IMR-90 (cell line): ENCODE measurements around the gene AKAP13. TPM values are rescaled to one million over a fixed set of nuclear protein-coding genes. Genes with fewer than 3 reads are reported as not detected.

Source experiments
- ATAC-seq: fragments of 200-7000 bp; cut with Tn5 transposase; 2 replicates; pipeline ENCODE4 v1.9.1; 2020; ENCODE audit warnings: low read depth, mild to moderate bottlenecking, moderate library complexity
- BruUV-seq: library from RNA; stranded (reverse); fragments of 400-500 nt; replicated peaks from 2 replicates; lab custom pipeline; 2021; lab: Mats Ljungman, UMichigan
- CTCF ChIA-PET: fragments of 300-600 bp; formaldehyde crosslinking; extraction: SDS; loops from one replicate; lab custom pipeline; 2021; ENCODE audit warnings: antibody characterized with exemption; lab: Yijun Ruan, JAX
- POLR2A ChIA-PET: fragments of 300-600 bp; sonication (Branson Sonifier 250); formaldehyde crosslinking; loops from one replicate; lab custom pipeline; 2022; ENCODE audit warnings: antibody characterized with exemption; ENCODE audit not compliant: unreplicated experiment; lab: Charles Lee
- DNase-seq: peaks from one replicate; pipeline ENCODE4 v3.0.0; 2013
- H2AFZ ChIP-seq: replicated peaks from 2 replicates; pipeline ENCODE3; 2013; ENCODE audit warnings: low read length, mild to moderate bottlenecking; ENCODE audit not compliant: poor library complexity
- H2AK5ac ChIP-seq: 2 replicates; pipeline ENCODE4 v1.6.1; 2013; ENCODE audit warnings: low read depth, low read length, inconsistent platforms
- H2AK9ac ChIP-seq: replicated peaks from 2 replicates; pipeline ENCODE3; 2013; ENCODE audit warnings: mild to moderate bottlenecking, low read depth, low read length, moderate library complexity; ENCODE audit not compliant: poor library complexity
- H2BK120ac ChIP-seq: 2 replicates; pipeline ENCODE4 v1.6.1; 2013; ENCODE audit warnings: low read depth, low read length, inconsistent platforms
- H2BK15ac ChIP-seq: 3 replicates; pipeline ENCODE4 v1.6.1; 2013; ENCODE audit warnings: low read depth, low read length, inconsistent platforms
- H2BK20ac ChIP-seq: 2 replicates; pipeline ENCODE4 v1.6.1; 2013; ENCODE audit warnings: low read depth, mild to moderate bottlenecking, inconsistent platforms, low read length, moderate library complexity
- H2BK5ac ChIP-seq: 2 replicates; pipeline ENCODE4 v1.6.1; 2013; ENCODE audit warnings: mild to moderate bottlenecking, low read depth, low read length, inconsistent platforms; ENCODE audit not compliant: poor library complexity, severe bottlenecking
- H3K14ac ChIP-seq: replicated peaks from 2 replicates; pipeline ENCODE4 v1.6.1; 2013; ENCODE audit warnings: low read depth, low read length, inconsistent platforms
- H3K18ac ChIP-seq: 2 replicates; pipeline ENCODE4 v1.6.1; 2013; ENCODE audit warnings: low read depth, low read length, control low read depth
- H3K23ac ChIP-seq: 2 replicates; pipeline ENCODE4 v1.6.1; 2013; ENCODE audit warnings: low read depth, low read length, inconsistent platforms
- H3K27ac ChIP-seq: 2 replicates; pipeline ENCODE4 v1.5.1; 2013; ENCODE audit warnings: mild to moderate bottlenecking, control low read depth, low read length; ENCODE audit not compliant: insufficient read depth
- H3K27me3 ChIP-seq: 2 replicates; pipeline ENCODE4 v1.6.1; 2013; ENCODE audit warnings: low read length; ENCODE audit not compliant: control insufficient read depth, insufficient read depth
- H3K36me3 ChIP-seq: 2 replicates; pipeline ENCODE4 v1.6.1; 2013; ENCODE audit warnings: low read length, mixed read lengths; ENCODE audit not compliant: control insufficient read depth, insufficient read depth
- H3K4ac ChIP-seq: 2 replicates; pipeline ENCODE4 v1.6.1; 2013; ENCODE audit warnings: low read depth, low read length, inconsistent platforms
- H3K4me1 ChIP-seq: 2 replicates; pipeline ENCODE4 v1.6.1; 2013; ENCODE audit warnings: low read length, mixed read lengths; ENCODE audit not compliant: control insufficient read depth, insufficient read depth
- H3K4me2 ChIP-seq: 2 replicates; pipeline ENCODE4 v1.6.1; 2013; ENCODE audit warnings: low read depth, mild to moderate bottlenecking, control low read depth, low read length, moderate library complexity
- H3K4me3 ChIP-seq: 2 replicates; pipeline ENCODE4 v1.5.1; 2013; ENCODE audit warnings: low read depth, mild to moderate bottlenecking, control low read depth, low read length, moderate library complexity; ENCODE audit not compliant: insufficient read depth
- H3K56ac ChIP-seq: 2 replicates; pipeline ENCODE4 v1.6.1; 2013; ENCODE audit warnings: low read length, inconsistent platforms; ENCODE audit not compliant: insufficient read depth; ENCODE audit errors: extremely low read depth
- H3K79me1 ChIP-seq, 2 experiments: 2 replicates each; pipeline ENCODE4 v1.6.1; 2013; ENCODE audit warnings: low read length in 2 of 2, inconsistent platforms in 1 of 2, low read depth in 1 of 2
- H3K9ac ChIP-seq: 2 replicates; pipeline ENCODE4 v1.6.1; 2013; ENCODE audit warnings: low read depth, low read length, control low read depth
- H3K9me1 ChIP-seq: 2 replicates; pipeline ENCODE4 v1.6.1; 2013; ENCODE audit warnings: low read length, inconsistent platforms; ENCODE audit not compliant: insufficient read depth
- H3K9me3 ChIP-seq: 2 replicates; pipeline ENCODE4 v1.6.1; 2013; ENCODE audit warnings: low read length; ENCODE audit not compliant: control insufficient read depth, insufficient read depth
- H4K20me1 ChIP-seq: 2 replicates; pipeline ENCODE4 v1.6.1; 2013; ENCODE audit warnings: low read length, inconsistent platforms; ENCODE audit not compliant: insufficient read depth
- H4K5ac ChIP-seq: 2 replicates; pipeline ENCODE4 v1.6.1; 2013; ENCODE audit warnings: mild to moderate bottlenecking, low read depth, low read length, control low read depth
- H4K8ac ChIP-seq, 2 experiments: 2 replicates each; pipeline ENCODE4 v1.6.1; 2013; ENCODE audit warnings: low read depth in 2 of 2, low read length in 2 of 2, control low read depth in 1 of 2, inconsistent platforms in 1 of 2
- H4K91ac ChIP-seq: 2 replicates; pipeline ENCODE4 v1.6.1; 2013; ENCODE audit warnings: low read depth, low read length, inconsistent platforms; ENCODE audit not compliant: insufficient read depth
- BHLHE40 ChIP-seq: fragments of 150-350 bp; IDR thresholded peaks from 2 replicates; pipeline ENCODE4 v1.6.1; 2016; ENCODE audit warnings: mild to moderate bottlenecking, low read depth, low read length
- CEBPB ChIP-seq: IDR thresholded peaks from 2 replicates; pipeline ENCODE4 v1.6.1; 2012; ENCODE audit warnings: low read depth, low read length, improper control_type of control experiment
- CHD1 ChIP-seq: IDR thresholded peaks from 2 replicates; pipeline ENCODE4 v1.6.1; 2012; ENCODE audit warnings: low read depth, low read length, improper control_type of control experiment
- FOS ChIP-seq: fragments of 150-350 bp; IDR thresholded peaks from 2 replicates; pipeline ENCODE4 v1.6.1; 2016; ENCODE audit warnings: low read depth, low read length
- MAZ ChIP-seq: IDR thresholded peaks from 2 replicates; pipeline ENCODE4 v1.6.1; 2012; ENCODE audit warnings: low read depth, mild to moderate bottlenecking, low read length, improper control_type of control experiment, moderate library complexity, borderline replicate concordance
- MXI1 ChIP-seq: IDR thresholded peaks from 2 replicates; pipeline ENCODE4 v1.6.1; 2012; ENCODE audit warnings: low read depth, mild to moderate bottlenecking, low read length, moderate library complexity, borderline replicate concordance
- NFE2L2 ChIP-seq: fragments of 150-350 bp; IDR thresholded peaks from 2 replicates; pipeline ENCODE4 v1.6.1; 2016; ENCODE audit warnings: low read depth, mild to moderate bottlenecking, low read length
- POLR2A ChIP-seq: IDR thresholded peaks from 2 replicates; pipeline ENCODE4 v1.6.1; 2012; ENCODE audit warnings: mild to moderate bottlenecking, low read depth, low read length
- RAD21 ChIP-seq: IDR thresholded peaks from 2 replicates; pipeline ENCODE4 v1.6.1; 2012; ENCODE audit warnings: low read length, improper control_type of control experiment
- RCOR1 ChIP-seq: IDR thresholded peaks from 2 replicates; pipeline ENCODE4 v1.6.1; 2012; ENCODE audit warnings: mild to moderate bottlenecking, low read length, improper control_type of control experiment; ENCODE audit not compliant: insufficient replicate concordance
- RFX5 ChIP-seq: IDR thresholded peaks from 2 replicates; pipeline ENCODE4 v1.8.0; 2012; ENCODE audit warnings: low read depth, mild to moderate bottlenecking, low read length, moderate library complexity
- SMC3 ChIP-seq: fragments of 150-350 bp; IDR thresholded peaks from 2 replicates; pipeline ENCODE4 v1.6.1; 2016; ENCODE audit warnings: low read depth, mild to moderate bottlenecking, antibody characterized with exemption, low read length, moderate library complexity
- WGBS, 2 experiments: methylation state at CpG; one replicate each; pipeline versions ENCODE4 v1.1.5 to v1.1.7; 2013; ENCODE audit warnings: missing lambda C conversion rate in 2 of 2; ENCODE audit not compliant: insufficient read length in 1 of 2; ENCODE audit errors: extremely low coverage in 2 of 2; 5-methylcytosine and 5-hydroxymethylcytosine counted together
- dilution Hi-C: fragments of 300-500 bp; cut with HindIII; formaldehyde crosslinking; loops from one replicate; pipeline ENCODE4 v1.14.3; 2018; ENCODE audit warnings: low sequenced_read_pairs; ENCODE audit not compliant: unreplicated experiment
- in situ Hi-C: fragments of 300-500 bp; cut with MboI; formaldehyde crosslinking; loops from 3 replicates; pipeline ENCODE4 v1.14.3; 2019; ENCODE audit warnings: low sequenced_read_pairs, inconsistent platforms, mixed read lengths
- intact Hi-C: fragments of 100-400 bp; cut with micrococcal nuclease; formaldehyde crosslinking; loops from 2 replicates; pipeline ENCODE4 v1.10.0; 2022
- polyA plus RNA-seq, 3 experiments: library from polyadenylated mRNA; depleted of rRNA; stranded (reverse); fragments of >200 nt; gene quantifications; 2 replicates each; pipeline ENCODE4 v1.2.3, GENCODE V29; 2012; ENCODE audit warnings: low replicate concordance in 1 of 3
- total RNA-seq: library from RNA; depleted of rRNA; stranded (reverse); fragments of >200 nt; gene quantifications from 2 replicates; pipeline ENCODE4 v1.2.3, GENCODE V29; 2012
- TF ChIP-seq, protein P1 (sequence below): fragments of 150-350 bp; IDR thresholded peaks from 2 replicates; pipeline ENCODE4 v1.6.1; 2017; ENCODE audit warnings: mild to moderate bottlenecking, antibody characterized with exemption, low read length, low read depth
- TF ChIP-seq, protein P2 (sequence below): conservative IDR thresholded peaks from 2 replicates; pipeline ENCODE4 v1.5.1; 2012; ENCODE audit warnings: mild to moderate bottlenecking, low read depth, low read length, improper control_type of control experiment
- TF ChIP-seq, protein P3 (sequence below): fragments of 150-350 bp; IDR thresholded peaks from 2 replicates; pipeline ENCODE4 v1.6.1; 2016; ENCODE audit warnings: low read depth, mild to moderate bottlenecking, low read length, moderate library complexity, borderline replicate concordance

AKAP13 gene
- total and polyA plus RNA-seq, 2 of the 4 experiments (the other 2 are of a cell fraction), result 10.4 to 46.4 TPM

DNA sequence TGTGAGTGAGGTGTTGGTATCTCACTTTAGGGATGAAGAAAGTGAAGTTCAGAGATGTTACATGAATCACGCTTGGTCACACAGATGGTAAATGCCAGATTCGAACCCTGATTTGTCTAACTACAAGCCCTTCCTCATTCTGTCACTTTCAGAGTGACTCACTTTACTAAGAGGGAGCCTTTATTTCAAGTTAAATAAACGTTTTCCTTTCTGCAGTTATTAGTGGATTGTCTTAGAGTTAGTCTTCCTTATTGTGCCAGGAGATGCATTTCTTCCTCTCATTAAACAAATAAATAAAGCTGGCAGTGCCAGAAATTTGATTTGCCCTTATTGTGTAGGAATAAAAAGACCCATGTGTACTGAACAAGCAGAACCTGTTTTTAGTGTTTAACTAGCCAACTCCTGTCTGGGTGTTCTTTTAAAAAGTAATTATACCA is 162.5 kb downstream of the AKAP13 start:
- TF ChIP-seq MXI1, result no peak
- TF ChIP-seq MAZ, result no peak
- no peak for TF ChIP-seq RCOR1
- no peak for TF ChIP-seq SMC3
- no peak for TF ChIP-seq CEBPB
- no peak for TF ChIP-seq BHLHE40
- TF ChIP-seq CHD1, result no peak
- no peak for TF ChIP-seq POLR2A
- no peak for TF ChIP-seq RAD21
- no peak for TF ChIP-seq RFX5
- TF ChIP-seq NFE2L2, result no peak
- no peak for TF ChIP-seq FOS
- TF ChIP-seq, protein P1, sequence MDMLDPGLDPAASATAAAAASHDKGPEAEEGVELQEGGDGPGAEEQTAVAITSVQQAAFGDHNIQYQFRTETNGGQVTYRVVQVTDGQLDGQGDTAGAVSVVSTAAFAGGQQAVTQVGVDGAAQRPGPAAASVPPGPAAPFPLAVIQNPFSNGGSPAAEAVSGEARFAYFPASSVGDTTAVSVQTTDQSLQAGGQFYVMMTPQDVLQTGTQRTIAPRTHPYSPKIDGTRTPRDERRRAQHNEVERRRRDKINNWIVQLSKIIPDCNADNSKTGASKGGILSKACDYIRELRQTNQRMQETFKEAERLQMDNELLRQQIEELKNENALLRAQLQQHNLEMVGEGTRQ, result no peak
- TF ChIP-seq, protein P2, sequence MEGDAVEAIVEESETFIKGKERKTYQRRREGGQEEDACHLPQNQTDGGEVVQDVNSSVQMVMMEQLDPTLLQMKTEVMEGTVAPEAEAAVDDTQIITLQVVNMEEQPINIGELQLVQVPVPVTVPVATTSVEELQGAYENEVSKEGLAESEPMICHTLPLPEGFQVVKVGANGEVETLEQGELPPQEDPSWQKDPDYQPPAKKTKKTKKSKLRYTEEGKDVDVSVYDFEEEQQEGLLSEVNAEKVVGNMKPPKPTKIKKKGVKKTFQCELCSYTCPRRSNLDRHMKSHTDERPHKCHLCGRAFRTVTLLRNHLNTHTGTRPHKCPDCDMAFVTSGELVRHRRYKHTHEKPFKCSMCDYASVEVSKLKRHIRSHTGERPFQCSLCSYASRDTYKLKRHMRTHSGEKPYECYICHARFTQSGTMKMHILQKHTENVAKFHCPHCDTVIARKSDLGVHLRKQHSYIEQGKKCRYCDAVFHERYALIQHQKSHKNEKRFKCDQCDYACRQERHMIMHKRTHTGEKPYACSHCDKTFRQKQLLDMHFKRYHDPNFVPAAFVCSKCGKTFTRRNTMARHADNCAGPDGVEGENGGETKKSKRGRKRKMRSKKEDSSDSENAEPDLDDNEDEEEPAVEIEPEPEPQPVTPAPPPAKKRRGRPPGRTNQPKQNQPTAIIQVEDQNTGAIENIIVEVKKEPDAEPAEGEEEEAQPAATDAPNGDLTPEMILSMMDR, result no peak
- TF ChIP-seq, protein P3, sequence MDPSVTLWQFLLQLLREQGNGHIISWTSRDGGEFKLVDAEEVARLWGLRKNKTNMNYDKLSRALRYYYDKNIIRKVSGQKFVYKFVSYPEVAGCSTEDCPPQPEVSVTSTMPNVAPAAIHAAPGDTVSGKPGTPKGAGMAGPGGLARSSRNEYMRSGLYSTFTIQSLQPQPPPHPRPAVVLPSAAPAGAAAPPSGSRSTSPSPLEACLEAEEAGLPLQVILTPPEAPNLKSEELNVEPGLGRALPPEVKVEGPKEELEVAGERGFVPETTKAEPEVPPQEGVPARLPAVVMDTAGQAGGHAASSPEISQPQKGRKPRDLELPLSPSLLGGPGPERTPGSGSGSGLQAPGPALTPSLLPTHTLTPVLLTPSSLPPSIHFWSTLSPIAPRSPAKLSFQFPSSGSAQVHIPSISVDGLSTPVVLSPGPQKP, result no peak
- H3K79me1 ChIP-seq, result peaks cover 26 to 48% of the 10 kb centered on the region in 2 experiments
- peaks cover 18% of the 10 kb centered on the region for H3K4me1 ChIP-seq
- H4K91ac ChIP-seq, result no peak overlapping the region
- H3K4me3 ChIP-seq, result no peak overlapping the region
- intact Hi-C loops, result no loop called here
- POLR2A ChIA-PET, result no interaction called here
- no peak overlapping the region for H4K5ac ChIP-seq
- in situ Hi-C loops, result no loop called here
- H3K9ac ChIP-seq, result no peak overlapping the region
- peaks cover 15% of the 10 kb centered on the region for H3K9me1 ChIP-seq
- no peak overlapping the region for H2AK5ac ChIP-seq
- ATAC-seq (peak; percentile 61), DNase-seq (peak; percentile 43)
- no peak overlapping the region for H3K27ac ChIP-seq
- peak overlapping the region; percentile 41; the same call in 1 of the 2 replicates for H3K23ac ChIP-seq
- no peak overlapping the region for H2BK120ac ChIP-seq
- no peak overlapping the region for H2BK5ac ChIP-seq
- H2BK15ac ChIP-seq, result no peak overlapping the region
- H3K18ac ChIP-seq, result no peak overlapping the region
- WGBS, 2 experiments, result no CpG with 5 or more reads among the region's 3 CpGs
- H4K8ac ChIP-seq, result no peak overlapping the region
- H2BK20ac ChIP-seq, result no peak overlapping the region
- dilution Hi-C loops, result no loop called here
- CTCF ChIA-PET, result no interaction called here
- BruUV-seq, result no TSS peak
- no peak overlapping the region for H2AFZ ChIP-seq
- H3K9me3 ChIP-seq, result no peaks in the 10 kb centered on the region
- H3K4ac ChIP-seq, result no peak overlapping the region; the same call in 1 of the 2 replicates
- H3K4me2 ChIP-seq, result no peak overlapping the region
- peaks cover 4% of the 10 kb centered on the region; the same call in 1 of the 2 replicates for H3K36me3 ChIP-seq
- H3K56ac ChIP-seq, result no peak overlapping the region
- H2AK9ac ChIP-seq, result no peak overlapping the region
- H3K14ac ChIP-seq, result peak overlapping the region; percentile 27; the same call in 1 of the 2 replicates
- H4K20me1 ChIP-seq, result peaks cover 11% of the 10 kb centered on the region; the same call in 1 of the 2 replicates
- H3K27me3 ChIP-seq, result no peaks in the 10 kb centered on the region
